ENCODE results near the gene POC1A.

Gene POC1A

GRCh38 chr3:52028572-52028971 lies 125.7 kb downstream of the POC1A start:
- Histone ChIP-seq H3K27me3 (ENCODE audit: low read depth, low read length) (peaks cover 15% of the 10 kb centered on the region; the same call in 1 of the 2 replicates), H3K36me3 (replicated peaks; ENCODE audit: low read depth, low read length) (no peaks in the 10 kb centered on the region), H3K4me2 (ENCODE audit: low read length) (no peak overlapping the region), H4K20me1 (ENCODE audit: insufficient read depth, low read length) (no peaks in the 10 kb centered on the region), H3K9me3 (ENCODE audit: insufficient read depth, low read length) (no peaks in the 10 kb centered on the region), H3K4me3 (ENCODE audit: low read length) (no peak overlapping the region), H3K4me1 (ENCODE audit: low read length) (peaks cover 16% of the 10 kb centered on the region), H3K79me2 (ENCODE audit: low read length) (no peaks in the 10 kb centered on the region), H2AFZ (ENCODE audit: low read depth, low read length) (no peak overlapping the region), H3K27ac (ENCODE audit: low read length) (no peak overlapping the region), H3K9ac (ENCODE audit: low read length) (no peak overlapping the region)
- TF ChIP-seq, protein P1, sequence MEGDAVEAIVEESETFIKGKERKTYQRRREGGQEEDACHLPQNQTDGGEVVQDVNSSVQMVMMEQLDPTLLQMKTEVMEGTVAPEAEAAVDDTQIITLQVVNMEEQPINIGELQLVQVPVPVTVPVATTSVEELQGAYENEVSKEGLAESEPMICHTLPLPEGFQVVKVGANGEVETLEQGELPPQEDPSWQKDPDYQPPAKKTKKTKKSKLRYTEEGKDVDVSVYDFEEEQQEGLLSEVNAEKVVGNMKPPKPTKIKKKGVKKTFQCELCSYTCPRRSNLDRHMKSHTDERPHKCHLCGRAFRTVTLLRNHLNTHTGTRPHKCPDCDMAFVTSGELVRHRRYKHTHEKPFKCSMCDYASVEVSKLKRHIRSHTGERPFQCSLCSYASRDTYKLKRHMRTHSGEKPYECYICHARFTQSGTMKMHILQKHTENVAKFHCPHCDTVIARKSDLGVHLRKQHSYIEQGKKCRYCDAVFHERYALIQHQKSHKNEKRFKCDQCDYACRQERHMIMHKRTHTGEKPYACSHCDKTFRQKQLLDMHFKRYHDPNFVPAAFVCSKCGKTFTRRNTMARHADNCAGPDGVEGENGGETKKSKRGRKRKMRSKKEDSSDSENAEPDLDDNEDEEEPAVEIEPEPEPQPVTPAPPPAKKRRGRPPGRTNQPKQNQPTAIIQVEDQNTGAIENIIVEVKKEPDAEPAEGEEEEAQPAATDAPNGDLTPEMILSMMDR (IDR thresholded peaks at IDR 0.05; ENCODE audit: low read depth, low read length) = no peak
- TF ChIP-seq EZH2phosphoT487 (IDR thresholded peaks at IDR 0.05; ENCODE audit: low read depth) = no peak

DNA sequence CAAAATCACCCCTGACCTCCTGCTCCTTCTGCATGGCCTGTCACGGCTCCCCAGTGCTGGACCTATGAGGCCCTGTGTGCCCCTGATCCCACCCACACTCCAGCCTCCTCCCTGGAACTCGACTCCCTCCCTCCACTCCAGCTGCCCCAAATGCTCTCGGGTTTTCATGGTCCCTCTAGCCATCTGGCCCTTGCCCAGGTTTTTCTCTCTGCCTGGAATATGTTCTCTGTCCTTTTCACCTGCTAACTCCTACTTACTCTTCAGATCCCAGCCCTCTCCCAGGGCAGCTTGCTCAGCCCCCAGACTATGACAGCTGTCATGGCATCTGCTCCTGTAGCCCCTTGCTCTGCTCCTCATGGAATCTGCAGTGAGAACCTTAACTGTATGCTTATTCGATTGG lies 128.2 kb downstream of the POC1A start:
- no peak overlapping the region for H2AFZ ChIP-seq (ENCODE audit: low read depth, low read length)
- peaks cover 10% of the 10 kb centered on the region; the same call in 1 of the 2 replicates for H3K27me3 ChIP-seq (ENCODE audit: low read depth, low read length)
- H3K9ac ChIP-seq (ENCODE audit: low read length) = no peak overlapping the region
- TF ChIP-seq EZH2phosphoT487 (IDR thresholded peaks at IDR 0.05; ENCODE audit: low read depth) = no peak
- TF ChIP-seq, protein P1 (IDR thresholded peaks at IDR 0.05; ENCODE audit: low read depth, low read length) = no peak
- peaks cover 27% of the 10 kb centered on the region for H3K4me1 ChIP-seq (ENCODE audit: low read length)
- no peak overlapping the region for H3K4me2 ChIP-seq (ENCODE audit: low read length)
- no peaks in the 10 kb centered on the region for H4K20me1 ChIP-seq (ENCODE audit: insufficient read depth, low read length)
- no peak overlapping the region for H3K27ac ChIP-seq (ENCODE audit: low read length)
- H3K79me2 ChIP-seq (ENCODE audit: low read length) = no peaks in the 10 kb centered on the region
- H3K4me3 ChIP-seq (ENCODE audit: low read length) = no peak overlapping the region
- H3K36me3 ChIP-seq (replicated peaks; ENCODE audit: low read depth, low read length) = no peaks in the 10 kb centered on the region
- no peaks in the 10 kb centered on the region for H3K9me3 ChIP-seq (ENCODE audit: insufficient read depth, low read length)

GRCh38 chr3:52025453-52025852 lies 128.8 kb downstream of the POC1A start:
- no peaks in the 10 kb centered on the region for H3K79me2 ChIP-seq (ENCODE audit: low read length)
- TF ChIP-seq, protein P1 (IDR thresholded peaks at IDR 0.05; ENCODE audit: low read depth, low read length) = no peak
- no peak for TF ChIP-seq EZH2phosphoT487 (IDR thresholded peaks at IDR 0.05; ENCODE audit: low read depth)
- no peak overlapping the region for H3K4me3 ChIP-seq (ENCODE audit: low read length)
- no peak overlapping the region for H2AFZ ChIP-seq (ENCODE audit: low read depth, low read length)
- no peak overlapping the region for H3K9ac ChIP-seq (ENCODE audit: low read length)
- H3K4me2 ChIP-seq (ENCODE audit: low read length) = no peak overlapping the region
- H3K9me3 ChIP-seq (ENCODE audit: insufficient read depth, low read length) = no peaks in the 10 kb centered on the region
- no peaks in the 10 kb centered on the region for H3K36me3 ChIP-seq (replicated peaks; ENCODE audit: low read depth, low read length)
- peaks cover 10% of the 10 kb centered on the region; the same call in 1 of the 2 replicates for H3K27me3 ChIP-seq (ENCODE audit: low read depth, low read length)
- H3K4me1 ChIP-seq (ENCODE audit: low read length) = peaks cover 27% of the 10 kb centered on the region
- no peak overlapping the region for H3K27ac ChIP-seq (ENCODE audit: low read length)
- no peaks in the 10 kb centered on the region for H4K20me1 ChIP-seq (ENCODE audit: insufficient read depth, low read length)
